NCI-H2029 (cell line): ENCODE results near the gene TXLNB.
"Not testable (repeated sequence)": the region's sequence is repeated elsewhere in the genome, so short reads cannot be mapped to it uniquely, and the experiment has no call there.

ENCODE experiments used
- DNase-seq: peaks from one replicate; lab custom pipeline; 2025; lab: John Stamatoyannopoulos, UW

Gene TXLNB

GRCh38 chr6:139235661-139236060 lies 56.1 kb downstream of the TXLNB start:
- DNase-seq, result no peak

DNA sequence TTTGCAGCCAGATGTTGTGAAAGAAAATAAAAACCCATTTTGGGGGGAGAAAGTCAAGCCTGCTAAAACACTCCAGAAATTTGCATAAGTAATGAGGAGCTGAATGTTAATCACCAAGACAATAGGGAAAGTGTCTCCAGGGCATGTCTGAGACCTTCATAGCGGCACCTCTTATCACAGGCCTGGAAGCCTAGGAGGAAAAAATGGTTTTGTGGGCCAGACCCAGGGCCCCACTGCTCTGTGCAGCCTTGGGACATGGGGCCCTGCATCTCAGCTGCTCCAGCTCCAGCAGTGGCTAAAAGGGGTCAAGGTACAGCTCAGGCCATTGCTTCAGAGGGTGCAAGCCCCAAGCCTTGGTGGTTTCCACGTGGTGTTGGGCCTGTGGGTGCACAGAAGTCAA lies 57.6 kb downstream of the TXLNB start:
- DNase-seq, result not testable (repeated sequence)

GRCh38 chr6:139231206-139231605 lies 60.6 kb downstream of the TXLNB start:
- no peak for DNase-seq

DNA sequence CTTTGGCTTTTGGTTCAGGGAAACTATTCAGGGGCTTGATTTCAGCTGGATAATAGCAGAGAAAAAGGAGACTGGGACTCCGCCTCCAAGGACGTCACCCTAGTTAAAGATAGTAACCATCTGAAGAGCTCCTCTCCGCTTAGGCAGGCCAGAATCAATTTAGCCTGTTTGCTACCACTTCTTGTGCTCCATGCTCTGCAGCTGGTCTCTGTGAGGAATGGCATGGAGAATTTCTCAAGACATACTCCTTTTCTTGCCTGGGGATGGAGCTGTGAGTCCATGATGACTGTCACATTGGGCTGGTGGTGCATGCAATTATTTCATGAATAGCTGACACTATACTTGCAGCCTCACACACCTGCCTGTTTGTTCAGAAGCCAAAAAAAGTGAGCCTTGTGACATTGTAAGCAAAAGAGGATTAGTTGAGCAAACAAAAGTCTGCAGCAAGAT lies 61.4 kb downstream of the TXLNB start:
- DNase-seq, result no peak

DNA sequence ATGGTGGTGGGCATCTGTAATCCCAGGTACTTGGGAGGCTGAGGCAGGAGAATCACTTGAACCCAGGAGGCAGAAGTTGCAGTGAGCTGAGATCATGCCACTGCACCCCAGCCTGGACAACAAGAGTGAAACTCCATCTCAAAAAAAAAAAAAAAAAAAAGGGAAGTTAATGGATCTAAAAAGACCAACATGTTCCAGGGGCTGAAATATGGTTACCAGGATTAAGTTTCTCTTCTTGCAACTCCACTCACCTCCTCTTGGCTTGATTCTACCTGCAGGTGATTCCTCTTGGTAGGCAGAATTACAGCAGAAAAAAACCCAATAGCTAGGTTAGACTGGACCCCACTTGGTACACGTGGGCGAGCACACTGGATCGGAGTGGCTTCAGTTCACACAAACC lies 63.4 kb downstream of the TXLNB start:
- DNase-seq, result not testable (repeated sequence)

GRCh38 chr6:139219746-139220145 lies 72.1 kb downstream of the TXLNB start:
- DNase-seq, result no peak

GRCh38 chr6:139219271-139219729 lies 72.5 kb downstream of the TXLNB start:
- peak; percentile 60 for DNase-seq

GRCh38 chr6:139212460-139212859 lies 79.3 kb downstream of the TXLNB start:
- DNase-seq, result not testable (repeated sequence)

DNA sequence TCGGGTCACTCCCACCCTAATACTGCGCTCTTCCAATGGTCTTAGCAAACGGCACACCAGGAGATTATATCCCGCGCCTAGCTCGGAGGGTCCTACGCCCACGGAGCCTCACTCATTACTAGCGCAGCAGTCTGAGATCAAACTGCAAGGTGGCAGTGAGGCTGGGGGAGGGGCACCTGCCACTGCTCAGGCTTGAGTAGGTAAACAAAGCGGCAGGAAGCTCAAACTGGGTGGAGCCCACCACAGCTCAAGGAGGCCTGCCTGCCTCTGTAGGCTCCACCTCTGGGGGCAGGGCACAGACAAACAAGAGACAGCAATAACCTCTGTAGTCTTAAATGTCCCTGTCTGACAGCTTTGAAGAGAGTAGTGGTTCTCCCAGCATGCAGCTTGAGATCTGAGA lies 81.0 kb downstream of the TXLNB start:
- not testable (repeated sequence) for DNase-seq

DNA sequence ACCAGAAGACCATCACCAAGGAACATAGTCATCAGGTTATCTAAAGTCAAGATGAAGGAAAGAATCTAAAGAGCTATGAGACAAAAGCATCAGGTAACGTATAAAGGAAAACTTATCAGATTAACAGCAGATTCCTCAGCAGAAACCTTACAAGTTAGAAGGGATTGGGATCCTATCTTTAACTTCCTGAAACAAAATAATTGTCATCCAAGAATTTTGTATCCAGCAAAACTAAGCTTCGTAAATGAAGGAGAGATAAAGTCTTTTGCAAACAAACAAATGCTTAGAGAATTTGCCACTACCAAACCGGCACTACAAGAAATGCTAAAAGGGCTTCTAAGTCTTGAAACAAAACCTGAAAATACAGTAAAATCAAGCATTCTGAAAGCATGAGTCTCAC lies 86.0 kb downstream of the TXLNB start:
- no peak for DNase-seq

DNA sequence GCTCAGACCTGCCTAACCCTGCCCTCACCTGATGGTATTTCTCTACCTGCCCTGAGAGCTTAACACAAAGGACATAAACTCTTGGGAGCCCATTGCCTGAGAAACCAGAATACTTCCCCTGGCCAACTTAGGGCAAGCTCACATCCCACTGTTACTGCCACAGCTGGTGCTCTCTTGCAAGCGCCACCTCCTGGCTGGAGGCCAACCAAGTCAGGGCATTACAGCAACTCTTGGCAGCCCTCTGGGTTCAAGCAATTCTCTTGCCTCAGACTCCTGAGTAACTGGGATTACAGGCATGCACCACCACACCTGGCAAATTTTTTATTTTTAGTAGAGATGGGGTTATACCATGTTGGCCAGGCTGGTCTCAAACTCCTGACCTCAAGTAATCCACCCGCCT lies 86.8 kb downstream of the TXLNB start:
- DNase-seq, result no peak

- DNase-seq, result no peak
Observed at GRCh38 chr6:139201378-139201777, 90.4 kb downstream of the TXLNB start.

- DNase-seq, result no peak
Observed at GRCh38 chr6:139198529-139199288, 93.1 kb downstream of the TXLNB start.

GRCh38 chr6:139194740-139195139 lies 97.1 kb downstream of the TXLNB start:
- no peak for DNase-seq
